GM18909 (cell line): ENCODE results near the gene GID8.

Experiments
- ATAC-seq: cut with Tn5 transposase; IDR thresholded peaks from one replicate; pipeline ENCODE4 v1.9.1; 2021; ENCODE audit warnings: mild to moderate bottlenecking; ENCODE audit not compliant: unreplicated experiment, poor library complexity

Gene GID8

GRCh38 chr20:62938105-62938888, at the start of gene GID8:
TSS of gene GID8 (plus strand) at chr20:62938147. CDS start at chr20:62941503, 3,356 bp downstream.
- ATAC-seq: peak; percentile 40

- no peak for ATAC-seq
These were observed 49.5 kb upstream of the GID8 start for GRCh38 chr20:62888406-62888805.

DNA sequence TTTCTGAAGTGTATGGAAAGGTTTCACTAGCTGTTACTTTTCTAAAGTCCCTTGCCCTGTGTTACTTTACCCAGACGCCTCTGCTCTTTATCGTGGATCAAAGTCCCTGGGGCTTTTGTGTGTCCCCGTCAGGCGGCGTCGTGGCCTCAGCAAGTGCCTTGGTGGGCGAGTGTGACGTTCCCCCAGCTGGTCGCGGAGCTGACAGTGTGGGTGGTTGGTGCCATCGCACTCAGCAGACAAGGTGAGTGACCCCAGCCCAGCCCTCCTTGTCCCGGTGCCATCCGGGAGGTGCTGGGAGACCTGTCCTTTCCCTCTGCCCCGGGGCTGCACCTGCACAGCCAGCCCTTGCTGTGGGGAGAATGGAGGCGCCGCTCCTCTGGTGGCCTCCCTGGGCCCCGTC, 49.0 kb upstream of the GID8 start:
- ATAC-seq: no peak

GRCh38 chr20:62889411-62889810, 48.5 kb upstream of the GID8 start:
- no peak for ATAC-seq

- no peak for ATAC-seq
These were observed 48.1 kb upstream of the GID8 start for GRCh38 chr20:62889871-62890270.

DNA sequence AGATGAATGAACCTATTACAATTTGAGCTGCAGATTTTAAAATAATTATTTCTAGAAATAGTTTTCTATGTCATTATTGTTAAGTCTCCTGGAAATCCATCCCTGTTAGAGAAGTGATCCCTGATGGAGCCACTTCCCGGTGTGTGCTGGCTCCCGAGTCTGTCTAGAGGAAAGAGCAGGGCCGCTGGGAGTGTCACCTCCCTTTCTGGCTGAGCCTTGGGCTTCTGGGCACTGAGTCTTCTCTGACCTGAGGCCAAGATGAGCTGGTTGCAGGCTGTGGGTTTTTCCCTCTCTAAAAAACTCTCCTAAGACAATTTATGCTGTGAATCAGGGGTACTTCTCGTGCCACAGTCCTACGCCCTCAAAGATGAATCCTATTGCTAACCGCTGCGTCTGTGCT, 47.5 kb upstream of the GID8 start:
- ATAC-seq: no peak

GRCh38 chr20:62891111-62891510, 46.8 kb upstream of the GID8 start:
- ATAC-seq: no peak

- no peak for ATAC-seq
These were observed 45.3 kb upstream of the GID8 start for GRCh38 chr20:62892348-62893304.

GRCh38 chr20:62893700-62894099, 44.2 kb upstream of the GID8 start:
- no peak for ATAC-seq

DNA sequence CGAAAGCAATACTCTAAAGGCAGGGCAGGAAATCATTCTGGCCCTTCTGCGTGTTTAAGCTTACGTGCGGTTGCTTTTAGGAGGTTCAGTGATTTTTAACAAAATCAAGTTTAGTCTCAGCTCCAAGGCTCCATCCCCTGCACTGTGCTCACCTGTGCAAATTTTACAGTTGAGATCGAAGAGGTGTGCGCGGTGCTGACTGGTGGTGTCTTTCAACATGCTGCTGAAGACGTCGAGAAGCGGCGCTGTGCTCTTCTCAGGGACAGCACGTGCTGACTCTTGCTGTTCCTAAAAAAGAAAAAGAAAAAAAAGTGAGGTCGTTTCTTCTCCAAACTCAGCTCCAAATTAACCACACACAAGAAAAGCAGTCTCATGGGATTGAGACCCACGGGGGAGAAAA, 43.7 kb upstream of the GID8 start:
- no peak for ATAC-seq

- no peak for ATAC-seq
These were observed 42.4 kb upstream of the GID8 start for GRCh38 chr20:62895539-62895938.

DNA sequence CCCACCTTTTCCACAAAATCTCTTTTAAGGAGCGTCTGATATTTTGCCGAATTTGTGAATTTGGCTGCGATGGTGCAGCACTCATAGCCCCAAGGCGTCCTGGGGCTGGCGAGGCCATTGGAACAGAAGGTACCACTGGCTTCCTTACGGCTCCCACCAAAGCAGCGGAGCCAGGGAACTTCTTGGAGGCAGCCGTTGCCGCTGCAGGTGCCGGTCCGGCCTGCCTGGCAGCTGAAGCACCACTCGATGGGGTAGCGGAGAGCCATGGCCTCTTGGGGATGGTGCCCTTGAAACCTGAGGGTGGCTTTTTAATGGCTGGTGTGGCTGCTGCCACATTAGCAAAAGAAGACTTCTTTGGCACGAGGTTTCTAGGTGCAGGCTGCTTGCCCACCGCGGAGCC, 41.4 kb upstream of the GID8 start:
- no peak for ATAC-seq

- no peak for ATAC-seq
These were observed 40.3 kb upstream of the GID8 start for GRCh38 chr20:62897666-62898065.

DNA sequence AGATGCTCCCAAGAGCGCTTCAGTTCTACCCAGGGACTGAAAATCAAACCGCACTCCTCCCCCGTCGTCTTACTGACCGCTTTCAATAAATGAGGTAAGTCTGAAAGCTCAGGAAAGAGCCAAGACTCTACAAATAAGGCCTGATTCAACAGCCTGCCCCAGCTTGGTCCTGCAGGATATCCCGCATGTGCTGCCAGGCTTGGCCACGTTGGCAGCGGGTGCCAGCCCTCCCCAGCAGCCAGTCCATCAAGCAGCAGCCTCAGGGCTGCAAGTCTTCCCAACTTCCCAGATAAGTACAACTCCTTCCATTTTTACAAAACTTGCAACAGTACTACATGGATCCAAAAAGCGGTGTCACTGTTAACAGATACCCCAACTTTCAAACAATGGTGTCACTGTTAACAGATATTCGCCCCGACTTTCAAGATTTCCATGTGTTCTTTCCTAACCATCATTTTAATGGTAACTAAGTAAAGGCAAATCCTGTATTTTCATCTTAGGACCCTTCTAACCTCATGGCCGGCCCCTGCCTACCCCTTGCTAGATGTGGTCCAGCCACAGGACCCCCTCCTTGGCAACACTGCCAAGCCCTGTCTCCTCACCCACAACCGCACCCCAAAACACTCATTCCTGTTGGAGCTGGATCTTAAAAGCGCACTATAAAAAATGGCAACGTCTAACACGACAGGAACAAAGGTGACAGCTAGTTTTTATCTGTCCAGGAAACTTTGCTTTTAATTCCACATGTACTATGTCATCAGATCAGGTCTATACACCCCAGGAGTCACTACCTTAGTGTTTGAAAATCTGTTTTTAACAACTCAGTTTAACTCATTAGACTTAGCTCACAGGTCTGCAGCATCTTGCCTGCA, 39.6 kb upstream of the GID8 start:
- ATAC-seq: no peak

- no peak for ATAC-seq
These were observed 38.8 kb upstream of the GID8 start for GRCh38 chr20:62898970-62899632.

DNA sequence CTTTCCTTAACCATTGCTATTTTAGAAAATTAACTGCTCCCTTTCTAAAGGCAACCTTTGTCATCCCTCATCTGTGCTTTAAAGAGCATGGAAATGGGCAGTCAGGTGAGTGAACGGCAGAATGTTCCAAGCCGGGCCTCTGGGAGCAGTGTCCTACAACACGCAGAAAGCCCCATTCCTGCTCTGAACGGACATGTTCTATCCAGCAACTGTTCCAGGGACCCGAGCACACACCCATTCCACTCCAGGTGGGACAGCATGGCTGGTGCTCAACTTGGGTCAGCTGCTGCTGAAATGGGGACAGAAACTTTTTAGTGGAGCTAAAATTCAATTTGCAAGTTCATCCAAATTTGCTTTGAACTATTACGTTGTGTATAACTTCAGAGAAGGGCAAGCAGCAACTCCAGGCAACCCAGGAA, 38.3 kb upstream of the GID8 start:
- ATAC-seq: no peak

- no peak for ATAC-seq
These were observed 37.8 kb upstream of the GID8 start for GRCh38 chr20:62900052-62900691.

- ATAC-seq: no peak
These were observed 37.0 kb upstream of the GID8 start for GRCh38 chr20:62900692-62901584.
